Measurements from ENCODE around the gene NUDT13.

GRCh38 chr10:73099141-73099540, 11.1 kb upstream of the NUDT13 start:
- TF ChIP-seq EZH2phosphoT487 (IDR thresholded peaks at IDR 0.05; ENCODE audit: insufficient read depth, low read depth) (no peak), EZH2 (IDR thresholded peaks at IDR 0.05; ENCODE audit: insufficient read depth, poor library complexity, severe bottlenecking) (no peak)

Measured in GM23248 (cell line).